K562 treated with DMSO at 1 percent for 12 hours (cell line): Measurements from ENCODE around the gene ATP1A1. TPM values are rescaled to one million over a fixed set of nuclear protein-coding genes. Genes with fewer than 3 reads are reported as not detected.

Experiments
- total RNA-seq: library from RNA; unstranded; fragments of 300-600 nt; gene quantifications from 2 replicates; pipeline ENCODE4 v1.2.3, GENCODE V29; 2022; ENCODE audit not compliant: insufficient read depth

ATP1A1 gene
- 137 and 244 TPM in 2 replicates for total RNA-seq

DNA sequence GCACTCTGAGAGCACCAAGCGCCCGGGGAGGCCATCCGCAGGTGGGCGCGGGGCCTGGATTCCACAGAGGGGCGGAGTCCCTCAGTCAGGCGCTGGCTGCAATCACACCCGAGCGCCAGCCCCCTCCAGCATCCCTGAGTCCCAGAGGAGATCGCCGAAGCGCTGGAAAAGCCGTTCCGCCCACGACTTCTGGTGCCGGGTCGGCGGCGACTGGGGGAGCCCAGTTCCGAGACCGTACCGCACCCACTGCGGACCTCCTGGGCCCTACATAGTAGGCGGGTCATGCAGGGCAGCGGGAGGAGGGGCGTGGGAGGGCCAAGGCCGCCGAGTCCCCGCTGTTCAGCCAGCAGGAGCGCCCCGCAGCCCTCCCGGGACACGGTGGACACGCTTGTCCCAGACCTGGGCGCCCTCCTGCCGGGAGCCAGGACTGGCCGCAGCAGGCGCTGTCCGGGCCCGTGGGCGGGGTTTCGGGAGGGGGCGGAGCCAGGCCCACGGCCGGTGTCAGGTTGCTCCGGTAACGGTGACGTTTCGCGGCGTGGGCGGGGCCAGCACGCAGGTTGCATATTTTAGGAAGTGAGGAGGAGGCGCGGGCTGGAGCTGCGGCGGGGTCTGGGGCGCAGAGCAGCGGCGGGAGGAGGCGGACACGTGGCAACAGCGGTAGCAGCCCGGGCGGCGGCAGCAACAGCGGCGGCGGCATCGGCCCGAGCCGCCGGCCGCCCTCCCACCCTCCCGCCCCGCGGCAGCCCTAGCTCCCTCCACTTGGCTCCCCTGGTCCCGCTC is at the start of gene ATP1A1:
TSS of gene ATP1A1 (plus strand) at position 594 of the 780 bp plus-strand sequence. CDS start 268 bp downstream, outside the sequence.

Other genes starting within 250 kb of the ATP1A1 start
- 14.8 and 31.0 TPM in 2 replicates for gene CD58, start 197.8 kb downstream of the ATP1A1 start, total RNA-seq